Endodermal cell (in vitro differentiated cells): ENCODE measurements around the gene CNGA3. TPM values are rescaled to one million over a fixed set of nuclear protein-coding genes. Genes with fewer than 3 reads are reported as not detected.
A peak's percentile ranks its signal among the peaks of the same experiment; 100 is the strongest.

ENCODE experiments used
- DNase-seq: peaks from one replicate; pipeline ENCODE4 v3.0.0-alpha.2; 2017
- H3K27ac ChIP-seq: 2 replicates; pipeline ENCODE4 v1.5.1; 2013; ENCODE audit warnings: mild to moderate bottlenecking, low read depth, low read length, moderate library complexity
- H3K27me3 ChIP-seq: 2 replicates; pipeline ENCODE4 v1.6.1; 2013; ENCODE audit warnings: mild to moderate bottlenecking, low read length, moderate library complexity; ENCODE audit not compliant: insufficient read depth, control insufficient read depth, poor library complexity, severe bottlenecking
- H3K36me3 ChIP-seq: 2 replicates; pipeline ENCODE4 v1.7.0; 2013; ENCODE audit warnings: mild to moderate bottlenecking, low read length, moderate library complexity; ENCODE audit not compliant: control insufficient read depth, insufficient read depth
- H3K4me1 ChIP-seq: one replicate; pipeline ENCODE4 v1.7.0; 2013; ENCODE audit warnings: low read length; ENCODE audit not compliant: control insufficient read depth, insufficient read depth
- H3K4me3 ChIP-seq: 2 replicates; pipeline ENCODE4 v1.5.1; 2013; ENCODE audit warnings: mild to moderate bottlenecking, low read length, moderate library complexity
- H3K9ac ChIP-seq: 2 replicates; pipeline ENCODE4 v1.6.1; 2013; ENCODE audit warnings: mild to moderate bottlenecking, low read length, moderate library complexity; ENCODE audit not compliant: poor library complexity, severe bottlenecking; ENCODE audit errors: extremely low read depth
- H3K9me3 ChIP-seq: 2 replicates; pipeline ENCODE4 v1.6.1; 2013; ENCODE audit warnings: mild to moderate bottlenecking, low read length, moderate library complexity; ENCODE audit not compliant: control insufficient read depth
- H3K27ac Mint-ChIP-seq: 2 replicates; pipeline ENCODE4 v1.8.0; 2020; ENCODE audit warnings: mixed read lengths
- H3K27me3 Mint-ChIP-seq: 2 replicates; pipeline ENCODE4 v1.8.0; 2021; ENCODE audit warnings: mild to moderate bottlenecking, mixed read lengths; ENCODE audit not compliant: insufficient read depth
- H3K36me3 Mint-ChIP-seq: 2 replicates; pipeline ENCODE4 v1.8.0; 2020; ENCODE audit warnings: low read depth, mixed read lengths
- H3K4me1 Mint-ChIP-seq: 2 replicates; pipeline ENCODE4 v1.8.0; 2020; ENCODE audit warnings: mixed read lengths
- H3K4me3 Mint-ChIP-seq: 2 replicates; pipeline ENCODE4 v1.8.0; 2020; ENCODE audit warnings: mild to moderate bottlenecking, moderate library complexity, mixed read lengths
- H3K9me3 Mint-ChIP-seq: 2 replicates; pipeline ENCODE4 v1.8.0; 2020; ENCODE audit warnings: mild to moderate bottlenecking, mixed read lengths
- WGBS, 2 experiments: methylation state at CpG; one replicate each; pipeline versions ENCODE4 v1.1.5 to v1.1.7; 2013; ENCODE audit warnings: missing lambda C conversion rate in 2 of 2, mixed read lengths in 1 of 2; ENCODE audit not compliant: insufficient coverage in 1 of 2, insufficient read length in 1 of 2; 5-methylcytosine and 5-hydroxymethylcytosine counted together
- total RNA-seq, 2 donors: library from RNA; stranded (reverse); fragmentation: NEBNext Ultra II Directional in 1 of 2; extraction: Animal tissue kit (Norgen Biotek cat#: 25700) in 1 of 2; gene quantifications; 2 replicates in 1 of 2; 3 replicates in 1 of 2; pipeline ENCODE4 v1.2.1, GENCODE V29; 2021
- TF ChIP-seq, protein P1 (sequence below): fragments of 200-600 bp; sonication (generic); conservative IDR thresholded peaks from 2 replicates; pipeline ENCODE4 v1.5.0; 2021; ENCODE audit warnings: antibody characterized with exemption, mild to moderate bottlenecking

CNGA3 gene
- total RNA-seq, 2 donors from 2014 or later, result 0.33 TPM; not detected in 1

DNA sequence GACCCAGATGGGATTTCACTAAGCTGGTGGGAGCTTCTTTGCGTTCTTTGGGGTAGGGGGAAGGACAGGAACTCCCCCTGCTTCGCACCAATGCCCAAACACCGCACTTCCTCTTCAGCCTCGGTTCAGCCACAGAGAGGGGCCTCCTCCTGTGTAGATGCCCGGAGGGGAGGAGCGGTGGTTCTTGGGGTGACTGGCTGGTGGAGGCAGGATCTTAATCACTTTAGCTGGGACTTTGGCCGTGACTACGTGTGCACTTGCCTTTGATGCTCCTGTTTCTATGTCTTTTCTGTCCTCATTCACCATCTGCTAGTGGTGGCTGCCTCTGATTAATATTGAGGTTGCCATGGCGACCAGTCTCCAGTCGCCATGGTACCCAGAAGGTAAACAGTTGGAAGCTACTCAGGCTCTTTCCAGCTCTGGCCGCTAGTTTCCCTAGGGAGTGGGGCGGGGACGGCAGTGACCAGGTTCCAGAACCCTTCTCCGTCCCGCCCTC is 1.9 kb downstream of the CNGA3 start:
- H3K27ac ChIP-seq, result peak overlapping the region; percentile 61
- H3K9me3 ChIP-seq, result peaks cover 22% of the 10 kb centered on the region
- Mint-ChIP-seq H3K27me3 (peaks cover 73% of the 10 kb centered on the region), H3K4me3 (peak overlapping the region; percentile 53), H3K4me1 (peaks cover 23% of the 10 kb centered on the region), H3K36me3 (no peaks in the 10 kb centered on the region), H3K9me3 (peaks cover 19% of the 10 kb centered on the region), H3K27ac (no peak overlapping the region)
- no peak overlapping the region for H3K4me3 ChIP-seq
- DNase-seq, result peak; percentile 80
- peaks cover 68% of the 10 kb centered on the region for H3K27me3 ChIP-seq
- WGBS, 2 experiments, result 10 to 24% methylated on average over 5 to 15 of the region's 15 CpGs
- TF ChIP-seq, protein P1, sequence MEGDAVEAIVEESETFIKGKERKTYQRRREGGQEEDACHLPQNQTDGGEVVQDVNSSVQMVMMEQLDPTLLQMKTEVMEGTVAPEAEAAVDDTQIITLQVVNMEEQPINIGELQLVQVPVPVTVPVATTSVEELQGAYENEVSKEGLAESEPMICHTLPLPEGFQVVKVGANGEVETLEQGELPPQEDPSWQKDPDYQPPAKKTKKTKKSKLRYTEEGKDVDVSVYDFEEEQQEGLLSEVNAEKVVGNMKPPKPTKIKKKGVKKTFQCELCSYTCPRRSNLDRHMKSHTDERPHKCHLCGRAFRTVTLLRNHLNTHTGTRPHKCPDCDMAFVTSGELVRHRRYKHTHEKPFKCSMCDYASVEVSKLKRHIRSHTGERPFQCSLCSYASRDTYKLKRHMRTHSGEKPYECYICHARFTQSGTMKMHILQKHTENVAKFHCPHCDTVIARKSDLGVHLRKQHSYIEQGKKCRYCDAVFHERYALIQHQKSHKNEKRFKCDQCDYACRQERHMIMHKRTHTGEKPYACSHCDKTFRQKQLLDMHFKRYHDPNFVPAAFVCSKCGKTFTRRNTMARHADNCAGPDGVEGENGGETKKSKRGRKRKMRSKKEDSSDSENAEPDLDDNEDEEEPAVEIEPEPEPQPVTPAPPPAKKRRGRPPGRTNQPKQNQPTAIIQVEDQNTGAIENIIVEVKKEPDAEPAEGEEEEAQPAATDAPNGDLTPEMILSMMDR, result no peak
- no peaks in the 10 kb centered on the region for H3K4me1 ChIP-seq
- no peaks in the 10 kb centered on the region for H3K36me3 ChIP-seq
- H3K9ac ChIP-seq, result no peak overlapping the region

GRCh38 chr2:98350411-98350810 is 4.2 kb downstream of the CNGA3 start:
- Mint-ChIP-seq H3K4me3 (no peak overlapping the region), H3K27ac (no peak overlapping the region), H3K9me3 (peaks cover 24% of the 10 kb centered on the region), H3K36me3 (no peaks in the 10 kb centered on the region), H3K27me3 (peaks cover 56% of the 10 kb centered on the region), H3K4me1 (peaks cover 20% of the 10 kb centered on the region)
- Histone ChIP-seq H3K9me3 (peaks cover 40% of the 10 kb centered on the region), H3K36me3 (no peaks in the 10 kb centered on the region), H3K27me3 (peaks cover 53% of the 10 kb centered on the region), H3K9ac (no peak overlapping the region), H3K27ac (no peak overlapping the region), H3K4me1 (no peaks in the 10 kb centered on the region), H3K4me3 (no peak overlapping the region)
- WGBS, 2 experiments, result 88 to 100% methylated on average over 1 of the region's 1 CpG
- TF ChIP-seq, protein P1, result no peak
- no peak for DNase-seq

DNA sequence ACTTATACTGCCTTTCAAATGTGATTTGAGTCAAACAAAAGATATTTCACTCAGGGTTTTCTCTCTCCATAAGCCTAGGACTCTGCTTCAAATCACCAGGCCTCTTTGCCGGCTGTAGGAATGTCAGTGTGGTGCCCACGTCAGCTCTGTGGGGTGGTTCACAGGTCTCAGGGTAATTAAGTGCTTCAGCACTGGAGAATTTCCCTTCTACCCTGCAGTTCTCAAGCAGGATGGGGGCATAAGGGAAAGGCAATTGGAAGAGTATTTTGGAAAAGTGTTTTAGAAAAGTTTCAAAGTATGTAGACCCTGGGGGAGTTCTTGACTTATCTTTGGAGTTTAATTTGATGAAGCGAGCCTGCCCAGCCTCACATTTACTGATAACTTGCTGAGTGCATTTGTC is 9.6 kb downstream of the CNGA3 start:
- Histone ChIP-seq H3K4me1 (peaks cover 11% of the 10 kb centered on the region), H3K9me3 (peaks cover 33% of the 10 kb centered on the region), H3K27me3 (peaks cover 1% of the 10 kb centered on the region), H3K4me3 (no peak overlapping the region), H3K27ac (no peak overlapping the region), H3K9ac (no peak overlapping the region), H3K36me3 (no peaks in the 10 kb centered on the region)
- no peaks in the 10 kb centered on the region for H3K36me3 Mint-ChIP-seq
- H3K4me3 Mint-ChIP-seq, result no peak overlapping the region
- 55 to 78% methylated on average over 2 to 3 of the region's 3 CpGs for WGBS, 2 experiments
- H3K9me3 Mint-ChIP-seq, result peaks cover 18% of the 10 kb centered on the region
- peaks cover 24% of the 10 kb centered on the region for H3K27me3 Mint-ChIP-seq
- H3K4me1 Mint-ChIP-seq, result peaks cover 22% of the 10 kb centered on the region
- no peak overlapping the region for H3K27ac Mint-ChIP-seq
- no peak for DNase-seq
- TF ChIP-seq, protein P1, result no peak
